Measurements from ENCODE around the gene CFHR4. TPM values are rescaled to one million over a fixed set of nuclear protein-coding genes. Genes with fewer than 3 reads are reported as not detected.
"Not testable (repeated sequence)": the region's sequence is repeated elsewhere in the genome, so short reads cannot be mapped to it uniquely, and the experiment has no call there.

The CFHR4 gene
- total RNA-seq, 4 donors from 2014 or later, result not detected

DNA sequence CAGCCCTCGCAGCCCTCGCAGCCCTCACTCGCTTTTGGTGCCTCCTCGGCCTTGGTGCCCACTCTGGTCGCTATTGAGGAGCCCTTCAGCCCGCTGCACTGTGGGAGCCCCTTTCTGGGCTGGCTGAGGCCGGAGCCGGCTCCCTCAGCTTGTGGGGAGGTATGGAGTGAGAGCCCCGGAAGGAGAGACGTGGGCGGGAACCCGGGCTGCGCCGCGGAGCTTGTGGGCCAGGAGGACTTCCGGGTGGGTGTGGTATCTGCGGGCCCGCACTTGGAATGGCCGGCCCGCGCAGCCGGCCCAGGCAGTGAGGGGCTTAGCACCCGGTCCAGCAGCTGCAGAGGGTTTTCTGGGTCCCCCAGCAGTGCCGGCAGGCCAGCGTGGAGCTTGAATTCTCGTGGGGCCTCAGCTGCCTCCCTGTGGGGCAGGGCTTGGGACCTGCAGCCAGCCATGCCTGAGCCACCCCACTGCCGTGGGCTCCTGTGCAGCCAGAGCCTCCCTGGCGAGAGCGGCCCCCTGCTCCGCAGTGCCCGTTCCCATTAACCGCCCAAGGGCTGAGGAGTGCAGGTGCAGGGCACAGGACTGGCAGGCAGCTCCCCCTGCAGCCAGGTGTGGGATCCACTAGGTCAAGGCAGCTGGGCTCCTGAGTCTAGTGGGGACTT, 45.8 kb downstream of the CFHR4 start:
- no peak for TF ChIP-seq POLR2A (IDR thresholded peaks at IDR 0.05)
- TF ChIP-seq, protein P1, sequence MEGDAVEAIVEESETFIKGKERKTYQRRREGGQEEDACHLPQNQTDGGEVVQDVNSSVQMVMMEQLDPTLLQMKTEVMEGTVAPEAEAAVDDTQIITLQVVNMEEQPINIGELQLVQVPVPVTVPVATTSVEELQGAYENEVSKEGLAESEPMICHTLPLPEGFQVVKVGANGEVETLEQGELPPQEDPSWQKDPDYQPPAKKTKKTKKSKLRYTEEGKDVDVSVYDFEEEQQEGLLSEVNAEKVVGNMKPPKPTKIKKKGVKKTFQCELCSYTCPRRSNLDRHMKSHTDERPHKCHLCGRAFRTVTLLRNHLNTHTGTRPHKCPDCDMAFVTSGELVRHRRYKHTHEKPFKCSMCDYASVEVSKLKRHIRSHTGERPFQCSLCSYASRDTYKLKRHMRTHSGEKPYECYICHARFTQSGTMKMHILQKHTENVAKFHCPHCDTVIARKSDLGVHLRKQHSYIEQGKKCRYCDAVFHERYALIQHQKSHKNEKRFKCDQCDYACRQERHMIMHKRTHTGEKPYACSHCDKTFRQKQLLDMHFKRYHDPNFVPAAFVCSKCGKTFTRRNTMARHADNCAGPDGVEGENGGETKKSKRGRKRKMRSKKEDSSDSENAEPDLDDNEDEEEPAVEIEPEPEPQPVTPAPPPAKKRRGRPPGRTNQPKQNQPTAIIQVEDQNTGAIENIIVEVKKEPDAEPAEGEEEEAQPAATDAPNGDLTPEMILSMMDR (IDR thresholded peaks at IDR 0.05), result no peak
- no peaks in the 10 kb centered on the region for H3K27me3 ChIP-seq
- H3K27ac ChIP-seq, result no peak overlapping the region

DNA sequence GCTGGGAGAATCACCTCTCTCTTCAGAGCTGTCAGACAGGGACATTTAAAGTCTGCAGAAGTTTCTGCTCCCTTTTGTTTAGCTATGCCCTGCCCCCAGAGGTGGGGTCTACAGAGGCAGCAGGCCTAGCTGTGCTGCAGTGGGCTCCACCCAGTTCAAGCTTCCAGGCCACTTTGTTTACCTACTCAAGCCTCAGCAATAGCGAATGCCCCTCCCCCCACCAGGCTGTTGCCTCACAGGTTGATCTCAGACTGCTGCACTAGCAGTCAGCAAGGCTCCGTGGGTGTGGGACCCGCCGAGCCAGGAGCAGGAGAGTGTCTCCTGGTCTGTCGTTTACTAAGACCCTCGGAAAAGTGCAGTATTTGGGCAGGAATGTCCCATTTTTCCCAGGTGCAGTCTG, 53.6 kb downstream of the CFHR4 start:
- H3K27me3 ChIP-seq, H3K4me1 ChIP-seq, H3K9me3 ChIP-seq, H3K27ac ChIP-seq, DNase-seq, H3K4me3 ChIP-seq, H3K36me3 ChIP-seq: not testable (repeated sequence)

More for the DNA sequence above, 45.8 kb downstream of the CFHR4 start:
- H3K9me3 ChIP-seq, result no peaks in the 10 kb centered on the region
- no peaks in the 10 kb centered on the region for H3K4me1 ChIP-seq
- no peak overlapping the region for H3K4me3 ChIP-seq
- DNase-seq, result no peak
- H3K36me3 ChIP-seq, result no peaks in the 10 kb centered on the region

DNA sequence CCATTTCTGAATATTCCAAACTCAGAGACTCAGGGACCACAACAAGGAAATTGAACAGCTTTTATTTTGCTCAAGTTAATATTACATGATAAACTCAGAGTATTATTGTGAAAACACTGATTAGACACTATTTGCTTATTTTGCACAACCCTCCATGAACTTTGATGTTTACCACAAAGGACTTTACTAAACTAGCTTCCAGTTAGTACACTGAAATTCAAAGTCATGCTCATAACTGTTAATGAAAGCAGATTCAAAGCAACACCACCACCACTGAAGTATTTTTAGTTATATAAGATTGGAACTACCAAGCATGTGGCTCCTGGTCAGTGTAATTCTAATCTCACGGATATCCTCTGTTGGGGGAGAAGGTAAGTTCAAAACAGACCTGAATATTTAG, 55.7 kb downstream of the CFHR4 start, which contains the start of gene CFHR2:
Gene CFHR2, plus strand, starts transcription at position 171 of the 400 bp plus-strand sequence. Its CDS starts 143 bp downstream, at position 314.
- not testable (repeated sequence) for H3K4me1 ChIP-seq, H3K9me3 ChIP-seq, H3K4me3 ChIP-seq, H3K36me3 ChIP-seq, DNase-seq, H3K27ac ChIP-seq, H3K27me3 ChIP-seq

DNA sequence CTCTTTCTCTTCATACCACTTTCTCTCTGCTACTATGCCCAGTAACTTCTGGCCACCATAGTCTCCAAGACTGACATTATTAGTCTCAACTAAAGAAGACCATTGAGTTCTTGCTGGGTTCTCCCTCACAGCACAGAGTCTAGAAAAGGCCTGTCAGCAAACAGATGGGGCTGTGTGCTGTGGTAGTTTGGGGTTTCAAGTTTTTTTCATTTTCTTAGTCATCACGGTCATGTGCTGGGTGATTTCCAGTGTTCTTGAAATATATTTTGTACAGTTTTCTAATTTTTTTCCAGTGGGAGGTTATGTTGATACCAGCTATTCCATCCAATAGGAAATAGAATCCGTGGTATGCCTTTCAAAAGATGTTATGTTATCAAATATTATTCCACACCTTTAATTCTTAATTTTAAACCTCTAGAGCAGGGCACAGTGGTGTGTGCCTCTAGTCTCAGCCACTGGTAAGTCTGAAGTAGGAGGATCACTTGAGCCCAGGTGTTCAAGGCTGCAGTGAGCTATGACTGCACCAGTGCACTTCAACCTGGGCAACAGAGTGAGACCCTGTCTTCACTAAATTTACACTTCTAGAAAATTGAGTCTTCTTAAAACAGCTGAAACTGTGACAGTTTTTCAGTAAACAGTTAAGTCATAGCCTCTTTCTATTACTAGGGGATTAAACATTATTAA, 64.0 kb downstream of the CFHR4 start:
- DNase-seq, result no peak
- Histone ChIP-seq H3K4me3 (no peak overlapping the region), H3K27ac (no peak overlapping the region), H3K9me3 (no peaks in the 10 kb centered on the region), H3K36me3 (no peaks in the 10 kb centered on the region), H3K27me3 (no peaks in the 10 kb centered on the region), H3K4me1 (no peaks in the 10 kb centered on the region)
- TF ChIP-seq POLR2A (IDR thresholded peaks at IDR 0.05), result no peak
- TF ChIP-seq, protein P1 (IDR thresholded peaks at IDR 0.05), result no peak

GRCh38 chr1:196954778-196955177, 66.9 kb downstream of the CFHR4 start:
- no peak for TF ChIP-seq POLR2A (IDR thresholded peaks at IDR 0.05)
- TF ChIP-seq, protein P1 (IDR thresholded peaks at IDR 0.05), result no peak
- Histone ChIP-seq H3K27me3 (no peaks in the 10 kb centered on the region), H3K9me3 (no peaks in the 10 kb centered on the region), H3K36me3 (no peaks in the 10 kb centered on the region), H3K27ac (no peak overlapping the region), H3K4me1 (no peaks in the 10 kb centered on the region), H3K4me3 (no peak overlapping the region)
- DNase-seq, result no peak

- DNase-seq, result no peak
- no peaks in the 10 kb centered on the region for H3K27me3 ChIP-seq
- TF ChIP-seq, protein P1 (IDR thresholded peaks at IDR 0.05), result no peak
- no peak for TF ChIP-seq POLR2A (IDR thresholded peaks at IDR 0.05)
- no peaks in the 10 kb centered on the region for H3K4me1 ChIP-seq
- H3K4me3 ChIP-seq, result no peak overlapping the region
- no peaks in the 10 kb centered on the region for H3K9me3 ChIP-seq
- no peak overlapping the region for H3K27ac ChIP-seq
- no peaks in the 10 kb centered on the region for H3K36me3 ChIP-seq
Observed at GRCh38 chr1:196955926-196956325, 68.1 kb downstream of the CFHR4 start.
